HG03457 (cell line): ENCODE data around the gene ADGRG1.
A peak's percentile ranks its signal among the peaks of the same experiment; 100 is the strongest.

ENCODE experiments used
- ATAC-seq: cut with Tn5 transposase; IDR thresholded peaks from one replicate; pipeline ENCODE4 v1.9.1; 2021; ENCODE audit warnings: moderate number of reproducible peaks; ENCODE audit not compliant: unreplicated experiment

The ADGRG1 gene

DNA sequence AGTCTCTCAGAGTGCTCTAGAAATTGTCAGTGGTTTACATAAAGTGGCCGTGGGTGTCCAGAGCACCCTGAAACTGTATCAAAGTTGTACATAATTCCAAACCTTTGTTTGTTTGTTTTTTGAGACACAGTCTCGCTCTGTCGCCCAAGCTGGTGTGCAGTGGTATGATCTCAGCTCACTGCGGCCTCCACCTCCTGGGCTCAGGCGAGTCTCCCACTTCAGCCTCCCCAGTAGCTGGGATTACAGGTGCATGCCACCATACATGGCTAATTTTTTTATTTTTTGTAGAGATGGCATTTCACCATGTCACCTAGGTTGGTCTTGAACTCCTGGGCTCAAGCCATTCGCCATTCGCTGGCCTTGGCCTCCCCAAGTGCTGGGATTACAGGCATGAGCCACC, 24.3 kb upstream of the ADGRG1 start:
- no peak for ATAC-seq

DNA sequence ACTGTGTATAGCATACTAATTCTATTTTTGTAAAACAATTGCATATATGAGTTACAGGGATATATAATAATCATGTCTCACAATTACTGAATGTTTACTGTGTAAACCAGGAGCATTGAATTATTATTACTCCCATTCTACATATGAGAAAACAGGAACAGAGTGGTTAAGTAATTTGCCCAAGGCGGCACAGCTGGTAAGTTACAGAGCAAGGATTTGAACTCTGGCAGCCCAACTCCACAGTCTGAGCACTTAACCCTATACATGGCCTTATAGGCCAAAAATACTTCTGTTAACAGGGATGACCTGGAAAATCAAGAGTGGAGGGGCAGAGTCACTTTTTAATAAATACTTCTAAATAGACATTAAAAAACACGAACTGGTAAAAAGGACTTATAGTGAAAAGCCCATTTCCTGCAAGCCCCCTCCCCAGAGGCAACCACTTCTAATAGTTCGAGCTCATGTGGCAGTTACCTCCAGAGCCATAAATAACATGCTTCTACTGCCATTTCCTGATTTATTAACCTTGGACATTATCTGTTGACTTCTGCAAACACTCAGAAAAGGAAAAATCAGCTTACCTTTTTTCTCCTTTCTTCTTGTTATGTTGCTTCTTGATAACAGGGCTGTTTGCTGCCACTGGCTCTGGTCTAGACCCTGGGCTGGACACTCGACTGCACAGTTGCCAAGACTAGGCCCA, 22.1 kb upstream of the ADGRG1 start:
- no peak for ATAC-seq

DNA sequence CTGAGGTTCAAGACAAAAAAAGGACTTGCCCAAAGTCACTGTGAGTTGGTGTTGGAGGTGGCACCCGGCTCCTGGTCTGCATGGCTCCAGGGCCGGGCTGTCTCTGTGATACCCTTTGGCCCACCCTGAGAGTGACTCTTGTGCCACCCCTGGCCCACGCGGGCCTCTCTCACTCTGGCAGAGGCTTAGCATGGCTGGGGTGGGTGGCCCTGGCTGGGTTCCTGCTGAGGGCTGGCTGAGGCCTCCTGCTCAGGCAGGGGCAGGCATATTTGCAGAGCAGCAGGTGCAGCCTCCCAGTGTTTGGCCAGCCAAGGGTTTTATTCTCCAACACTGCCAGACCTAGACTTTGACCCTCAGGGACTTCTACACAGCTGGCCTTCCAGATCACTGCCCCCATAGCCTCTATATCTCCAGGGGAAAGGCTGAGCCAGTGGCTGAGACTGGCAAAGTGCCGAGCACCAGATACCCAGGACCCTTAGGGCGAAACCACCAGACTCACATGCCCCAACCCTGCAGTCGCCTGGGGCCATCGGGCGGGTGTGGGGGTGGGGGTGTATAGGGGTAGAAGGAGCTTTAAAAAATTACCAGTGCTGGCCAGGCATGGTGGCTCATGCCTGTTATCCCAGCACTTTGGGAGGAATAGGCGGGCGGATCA, 21.5 kb upstream of the ADGRG1 start:
- no peak for ATAC-seq

DNA sequence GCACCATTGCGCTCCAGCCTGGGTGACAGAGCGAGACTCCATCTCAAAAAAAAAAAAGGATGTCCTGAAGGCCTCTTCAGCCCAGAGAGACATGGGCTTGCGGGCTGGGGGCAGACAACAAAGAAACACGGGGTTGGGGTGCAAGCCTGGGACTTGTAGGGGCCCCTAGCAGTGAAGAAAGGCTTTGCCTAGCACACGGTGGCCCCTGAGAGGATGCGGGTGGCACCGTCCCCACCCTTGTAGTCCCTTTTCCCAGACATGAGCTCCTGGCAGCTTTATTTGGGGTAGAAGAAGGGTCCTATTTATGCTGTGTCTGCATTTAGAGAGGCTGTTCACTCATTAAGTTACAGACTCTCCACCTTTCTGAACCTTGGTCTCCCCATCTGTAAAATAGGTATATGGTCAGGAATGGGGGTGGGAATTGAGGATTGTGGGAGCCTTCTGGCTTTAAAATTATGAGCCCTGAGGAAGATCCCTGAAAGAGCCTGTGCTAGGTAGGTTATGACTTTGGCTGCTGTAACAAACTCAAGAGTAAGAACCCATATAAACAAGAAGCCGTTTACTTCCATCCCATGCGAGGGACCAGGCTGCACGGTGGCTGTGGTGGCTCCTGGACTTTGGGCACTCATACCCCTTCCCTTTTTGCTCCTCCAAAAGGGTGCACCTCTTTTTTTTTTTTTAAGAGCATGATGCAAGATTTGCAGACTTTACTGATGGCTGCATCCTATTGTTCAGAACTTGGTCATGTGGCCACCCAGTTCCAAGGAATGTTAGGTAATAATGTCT, 20.6 kb upstream of the ADGRG1 start:
- no peak for ATAC-seq

DNA sequence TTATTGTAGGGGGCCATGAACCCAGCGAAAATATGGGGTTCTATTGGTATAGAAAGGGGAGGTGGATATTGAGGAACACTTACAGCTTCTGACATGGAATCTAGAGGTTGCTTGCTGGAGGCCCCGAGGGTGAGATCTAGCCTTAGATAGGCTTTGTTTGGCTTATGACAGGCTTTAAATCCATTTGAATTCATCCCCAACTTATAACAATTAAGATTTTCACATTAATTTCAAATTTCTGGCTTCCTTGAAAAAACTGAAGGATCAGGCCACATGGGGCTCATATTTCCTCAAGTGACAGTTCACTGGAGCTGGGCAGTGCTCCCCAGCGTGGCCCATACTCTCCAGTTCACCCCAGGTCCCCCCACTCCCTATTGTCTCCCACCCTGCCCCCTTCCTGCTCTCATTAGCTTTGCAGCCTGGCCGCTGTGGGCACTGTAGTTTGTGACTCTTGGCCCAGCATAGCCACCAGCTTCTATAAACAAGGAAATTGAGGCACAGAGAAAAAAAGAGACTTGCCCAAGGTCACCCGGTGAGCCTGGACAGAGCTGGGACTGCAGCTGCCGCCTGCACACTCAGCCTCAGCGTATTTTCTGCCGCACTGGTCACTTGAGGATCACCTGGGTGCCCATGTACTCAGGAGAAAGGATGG, 19.8 kb upstream of the ADGRG1 start:
- ATAC-seq, result no peak

DNA sequence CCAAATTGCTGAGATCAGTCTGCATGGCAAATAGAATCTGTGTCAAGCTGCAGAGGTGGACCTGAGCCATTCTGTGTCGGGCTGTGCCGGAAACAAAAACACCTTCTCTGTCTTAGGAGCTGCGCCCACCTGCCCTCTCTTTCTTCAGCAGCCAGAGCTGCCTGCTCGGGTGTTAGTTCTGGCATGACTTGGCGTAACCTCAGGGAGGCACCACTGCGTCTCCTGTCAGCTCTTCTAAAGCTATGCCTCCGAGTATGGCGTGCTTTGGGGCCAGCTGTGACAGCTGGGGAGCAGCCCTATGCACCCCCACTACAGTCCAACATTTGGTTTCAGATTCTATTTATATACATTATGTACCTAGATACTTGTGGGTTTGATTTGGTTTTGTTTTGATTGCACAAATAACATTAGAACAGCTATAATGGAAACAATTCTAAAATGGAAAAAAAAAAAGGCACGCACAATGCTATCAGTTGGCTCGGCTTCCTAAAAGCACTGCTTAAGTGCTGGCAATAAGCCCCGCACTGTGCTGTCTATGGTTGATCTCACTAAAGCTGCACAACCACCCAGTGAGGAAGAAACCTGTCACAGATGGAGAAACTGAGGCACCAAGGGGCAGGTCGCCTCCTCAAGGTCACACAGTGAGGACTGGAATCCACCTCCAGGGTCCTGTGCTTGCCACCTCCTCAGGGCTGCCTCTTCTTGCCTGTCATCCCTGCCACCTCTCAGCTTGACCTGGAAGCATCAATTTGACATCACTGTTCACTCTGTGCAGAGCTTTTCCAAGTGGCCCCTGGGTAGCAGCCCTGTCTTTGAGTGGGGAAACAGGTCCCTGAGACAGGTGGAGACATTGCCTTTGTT, 18.7 kb upstream of the ADGRG1 start:
- peak; percentile 88 for ATAC-seq

DNA sequence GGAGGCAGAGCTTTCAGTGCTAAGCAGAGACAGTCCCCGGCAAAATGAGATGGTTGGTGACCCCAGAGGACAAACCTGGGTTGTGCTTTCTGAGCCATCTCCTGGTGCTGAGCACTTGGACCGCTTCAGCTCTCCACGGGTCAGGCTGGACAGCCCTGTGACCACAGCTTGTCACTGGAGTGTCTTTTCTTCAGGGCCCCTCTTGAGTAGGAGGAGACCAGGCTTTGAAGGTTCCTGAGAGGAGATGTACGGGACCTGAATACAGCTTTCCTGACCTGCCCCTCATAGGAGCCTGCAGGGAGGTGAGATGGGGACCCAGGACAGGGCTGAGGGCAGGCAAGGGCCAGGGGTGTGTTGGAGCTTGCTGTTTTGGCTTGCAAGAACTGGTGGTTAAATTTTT, 17.8 kb upstream of the ADGRG1 start:
- no peak for ATAC-seq

DNA sequence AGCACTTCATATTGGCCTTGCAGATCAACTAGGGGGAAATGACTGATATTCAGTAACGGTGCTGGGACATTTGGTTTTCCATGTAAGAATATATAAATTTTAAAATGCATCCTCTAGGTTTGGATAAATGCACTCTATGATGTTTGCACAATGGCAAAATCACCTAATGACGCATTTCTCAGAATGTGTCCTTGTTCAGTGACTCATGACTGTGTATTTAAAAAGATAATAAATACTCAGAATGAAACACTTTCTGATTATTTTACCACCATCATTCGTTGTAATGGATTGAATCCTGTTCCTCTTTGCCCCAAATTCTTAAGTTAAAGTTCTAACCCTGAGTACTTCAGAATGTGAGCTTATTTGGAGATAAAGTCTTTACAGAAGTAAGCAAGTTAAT, 17.2 kb upstream of the ADGRG1 start:
- ATAC-seq, result no peak

DNA sequence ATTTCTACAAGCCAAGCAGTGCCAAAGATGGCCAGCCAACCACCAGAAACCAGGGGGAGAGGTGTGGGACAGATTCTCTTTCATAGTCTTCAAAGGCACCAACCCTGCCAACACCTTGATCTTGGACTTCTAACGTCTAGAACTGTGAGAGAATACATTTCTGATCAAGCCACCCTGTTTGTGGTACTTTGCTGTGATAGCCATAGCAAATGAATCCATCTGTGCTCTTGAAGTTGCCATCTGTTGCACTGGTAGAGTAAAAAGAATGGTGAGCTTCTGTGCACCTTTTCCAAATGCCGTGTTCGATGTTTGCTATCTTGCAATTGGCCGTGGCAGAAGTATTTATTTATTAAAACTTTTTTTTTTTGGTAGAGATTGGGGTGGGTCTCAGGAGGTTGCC, 16.7 kb upstream of the ADGRG1 start:
- no peak for ATAC-seq

DNA sequence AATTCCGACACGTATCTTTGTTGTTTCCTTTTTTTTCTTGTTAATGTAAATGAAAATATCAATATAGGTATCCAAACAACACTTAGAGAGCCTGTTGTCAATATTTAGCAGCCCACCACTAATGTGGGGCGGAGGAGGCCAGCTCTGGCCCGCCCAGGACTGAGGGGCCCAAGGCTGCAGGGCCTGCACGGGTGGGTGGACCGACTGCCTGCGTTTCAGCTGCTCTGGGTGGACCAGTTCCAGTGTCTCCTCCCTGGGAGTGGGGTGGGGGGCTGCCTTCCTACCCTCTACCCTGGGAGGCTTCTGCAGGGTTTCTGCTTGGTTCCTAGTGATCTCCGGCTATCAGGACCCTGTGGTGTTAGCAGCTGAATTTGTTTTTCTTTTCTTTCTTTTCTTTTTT, 15.9 kb upstream of the ADGRG1 start:
- ATAC-seq, result no peak

DNA sequence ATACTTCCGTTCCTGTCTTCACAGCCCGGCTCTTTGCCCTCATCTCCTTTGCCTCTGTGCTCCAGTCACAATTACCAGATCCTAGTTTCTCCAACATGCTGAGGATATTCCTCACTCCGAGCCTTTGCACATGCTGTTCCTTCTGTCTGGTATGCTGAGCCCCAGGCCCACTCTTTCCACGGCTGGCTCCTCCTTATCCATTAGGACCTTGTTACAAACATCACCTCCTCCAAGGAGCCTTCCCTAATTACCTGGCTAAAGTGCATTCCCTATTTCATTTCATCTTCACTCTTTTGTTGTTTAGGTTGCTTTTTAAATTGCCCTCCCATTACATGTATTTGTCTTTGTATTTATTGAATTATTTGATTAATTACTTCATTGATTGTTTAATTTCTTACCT, 14.9 kb upstream of the ADGRG1 start:
- no peak for ATAC-seq

DNA sequence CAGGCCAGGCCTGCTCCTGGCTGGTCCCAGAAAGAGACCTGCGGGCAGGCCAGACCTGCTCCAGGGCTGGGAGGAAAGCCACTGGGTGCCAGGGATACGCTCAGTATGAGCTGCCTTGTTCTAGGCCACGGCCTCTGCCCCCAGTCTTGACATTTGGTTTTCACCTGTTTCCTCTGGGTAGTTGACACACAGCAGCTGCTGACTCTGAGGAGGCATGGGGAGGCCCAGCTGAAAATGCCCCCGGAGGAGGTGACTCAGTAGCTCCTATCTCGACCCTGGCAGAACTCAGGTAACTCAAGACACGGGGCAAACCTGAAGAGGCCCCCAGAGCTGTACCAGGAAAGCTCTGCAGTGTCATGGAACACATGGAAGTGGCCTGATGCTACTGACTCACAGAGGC, 13.9 kb upstream of the ADGRG1 start:
- ATAC-seq, result no peak

DNA sequence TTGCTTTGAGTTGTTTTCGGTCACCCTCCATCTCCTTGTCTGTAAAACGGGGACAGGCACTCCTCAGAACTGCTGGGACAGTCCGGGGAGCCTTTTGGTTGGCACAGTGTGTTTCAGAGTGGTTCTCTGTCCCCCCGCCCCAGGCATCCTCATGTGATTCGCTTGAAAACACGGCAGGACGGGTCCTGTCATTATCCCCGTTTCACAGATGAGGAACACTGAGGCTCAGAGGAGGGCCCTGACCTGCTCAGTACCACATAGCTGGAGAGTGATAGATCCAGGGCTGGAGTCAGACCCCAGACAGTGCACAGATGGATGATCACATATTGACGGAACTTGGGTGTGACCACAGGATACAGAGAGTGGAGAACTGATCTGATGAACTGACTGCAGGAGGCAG, 13.5 kb upstream of the ADGRG1 start:
- no peak for ATAC-seq

DNA sequence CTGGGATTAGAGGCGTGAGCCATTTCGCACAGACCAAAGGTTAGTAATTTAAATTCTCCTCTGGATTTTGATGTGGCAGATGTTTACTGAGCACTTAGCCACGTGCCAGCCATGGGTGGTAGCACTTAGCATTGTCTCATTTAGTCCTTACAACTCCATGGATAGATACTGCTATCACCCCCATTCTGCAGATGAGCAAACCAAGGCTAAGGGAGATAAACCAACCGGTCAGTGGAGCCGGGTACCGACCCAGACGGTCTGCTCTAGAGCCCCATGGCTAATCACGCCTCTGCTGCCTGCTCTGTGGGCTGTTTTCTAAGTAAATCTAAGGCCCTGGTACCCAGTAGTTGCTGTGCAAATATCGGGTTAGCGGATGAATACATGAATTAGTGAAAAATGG, 12.6 kb upstream of the ADGRG1 start:
- no peak for ATAC-seq

DNA sequence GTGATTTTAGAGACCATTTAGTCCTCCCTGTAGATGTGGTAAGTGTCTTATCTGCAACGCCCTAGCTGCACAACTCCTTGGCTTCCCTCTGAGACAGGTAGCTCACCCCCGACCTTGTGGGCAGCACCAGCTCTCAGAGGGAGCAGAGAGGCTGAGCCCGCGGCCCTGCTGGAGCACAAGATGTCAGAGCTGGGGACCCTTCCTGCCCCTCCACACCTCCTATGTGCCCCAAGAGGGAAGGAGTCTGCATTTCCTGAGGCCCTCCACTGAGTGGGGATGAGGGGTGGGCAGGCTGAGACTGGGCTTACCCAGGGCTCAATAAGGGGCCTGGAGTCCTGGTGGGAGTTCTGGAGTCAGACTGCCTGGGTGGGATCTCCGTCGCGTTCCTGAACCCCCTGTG, 12.2 kb upstream of the ADGRG1 start:
- no peak for ATAC-seq

DNA sequence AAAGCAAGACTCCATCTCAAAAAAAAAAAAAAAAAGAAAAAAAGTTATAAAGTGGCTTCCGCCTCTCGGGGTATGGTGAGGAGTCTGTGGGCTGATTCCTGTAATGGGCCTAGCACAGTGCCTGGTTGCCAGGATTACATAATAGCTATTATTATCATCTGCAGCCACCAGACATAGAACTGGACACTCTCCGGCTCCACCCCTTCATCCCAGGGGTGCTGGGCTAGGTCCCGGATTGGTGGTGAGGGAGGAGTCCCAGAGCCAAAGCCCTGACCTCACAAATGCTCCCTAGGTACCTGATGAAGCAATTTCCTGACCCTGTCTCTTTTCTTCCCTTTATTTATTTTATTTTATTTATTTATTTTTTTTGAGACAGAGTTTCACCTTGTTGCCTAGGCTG, 11.6 kb upstream of the ADGRG1 start:
- no peak for ATAC-seq

DNA sequence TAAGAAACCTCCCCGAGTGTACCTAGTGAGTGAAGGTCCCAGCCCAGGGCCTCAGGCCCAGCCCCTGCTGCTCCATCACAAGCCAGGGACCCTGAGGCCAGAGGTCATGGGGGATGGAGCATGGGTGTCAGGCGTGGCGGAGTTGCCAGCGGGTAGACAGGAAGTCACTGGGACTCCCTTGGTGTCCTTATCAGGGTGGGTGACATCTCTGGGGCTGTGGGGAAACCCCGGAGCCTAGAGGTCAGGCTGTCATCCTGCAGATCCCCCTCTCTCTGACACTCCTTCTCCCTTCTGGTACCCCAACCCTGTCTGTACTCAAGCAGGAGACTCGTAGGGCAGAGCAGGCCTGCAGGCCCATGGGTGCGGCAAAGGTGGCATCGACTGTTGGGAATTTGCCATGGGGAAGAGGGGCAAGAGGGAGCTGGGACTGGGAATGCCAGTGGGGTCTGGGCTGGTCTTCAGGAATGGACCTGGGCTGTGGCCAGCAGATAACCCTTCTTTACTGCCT, 10.8 kb upstream of the ADGRG1 start:
- ATAC-seq, result no peak

DNA sequence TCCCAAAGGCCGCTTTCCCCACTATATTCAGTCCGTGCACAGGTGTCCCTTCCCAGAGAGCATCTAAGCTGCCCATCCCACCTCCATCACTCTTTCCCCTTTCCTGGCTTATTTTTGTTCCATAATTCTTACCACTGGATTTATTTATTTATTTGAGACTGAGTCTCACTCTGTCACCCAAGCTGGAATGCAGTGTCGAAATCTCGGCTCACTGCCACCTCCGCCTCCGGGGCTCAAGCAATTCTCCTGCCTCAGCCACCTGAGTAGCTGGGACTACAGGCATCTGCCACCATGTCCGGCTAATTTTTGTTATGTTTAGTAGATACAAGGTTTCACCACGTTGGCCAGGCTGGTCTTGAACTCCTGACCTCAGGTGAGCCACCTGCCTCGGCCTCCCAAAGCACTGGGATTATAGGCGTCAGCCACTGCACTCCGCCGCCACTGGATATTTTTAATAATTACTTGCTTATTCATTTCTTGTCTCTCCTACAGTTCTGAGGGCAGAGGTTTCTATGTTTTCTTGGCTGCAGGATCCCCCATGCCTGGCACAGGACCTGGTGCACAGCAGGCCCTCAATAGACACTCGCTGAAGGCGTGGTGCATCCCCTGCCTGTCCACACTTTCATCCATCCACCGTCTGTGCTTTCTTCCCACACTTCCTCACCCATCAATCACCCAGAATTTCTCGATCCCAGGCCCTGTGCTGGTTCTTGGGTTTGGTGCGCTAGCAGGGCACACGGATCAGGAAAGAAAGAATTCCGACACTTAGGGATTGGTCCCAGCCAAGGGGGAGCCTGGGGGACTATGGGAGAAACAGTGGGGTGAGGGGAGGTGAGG, 9.9 kb upstream of the ADGRG1 start:
- ATAC-seq, result no peak

DNA sequence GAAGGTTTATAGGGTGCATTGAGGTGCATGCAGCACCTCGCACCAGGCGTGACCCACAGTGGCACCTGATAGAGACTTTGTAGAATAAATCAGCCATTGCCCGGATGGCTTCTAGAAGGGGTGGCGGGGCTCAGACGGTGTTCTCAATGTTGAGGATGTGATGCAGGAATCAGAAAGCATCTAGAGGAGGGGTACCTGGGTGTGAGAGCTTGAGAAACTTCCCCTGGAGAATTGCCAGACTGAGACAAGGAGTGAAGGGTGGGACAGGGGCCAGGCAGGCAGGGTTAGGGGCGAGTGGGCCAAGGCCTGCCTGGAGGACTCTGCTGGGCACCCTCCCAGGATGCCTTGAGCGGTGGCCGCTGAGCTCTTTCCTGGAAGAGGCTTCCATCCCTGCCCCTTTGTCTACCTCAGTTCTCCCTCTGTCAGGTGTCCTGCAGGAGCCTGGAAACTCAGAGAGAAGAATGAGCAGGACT, 9.3 kb upstream of the ADGRG1 start:
- ATAC-seq, result no peak
